ENCODE measurements around the gene CCL20. TPM values are rescaled to one million over a fixed set of nuclear protein-coding genes. Genes with fewer than 3 reads are reported as not detected.

The CCL20 gene
- total RNA-seq, 2 experiments from 2014 or later = 5.3 to 7.5 TPM

GRCh38 chr2:227853765-227854271, 40.2 kb downstream of the CCL20 start:
- H3K27ac Mint-ChIP-seq = no peak overlapping the region
- DNase-seq (no peak), ATAC-seq (no peak)
- no peaks in the 10 kb centered on the region for H3K9me3 Mint-ChIP-seq
- ChIA-PET CTCF (interaction anchor here (1.1 kb wide), 1 partner anchor 9 kb away, joined by 5 read pairs; no protein-coding TSS in a partner anchor), POLR2A (no interaction called here)
- no peak for TF ChIP-seq CTCF (IDR thresholded peaks at IDR 0.05)
- H3K27me3 Mint-ChIP-seq = no peaks in the 10 kb centered on the region
- H3K4me3 Mint-ChIP-seq = no peak overlapping the region
- H3K36me3 Mint-ChIP-seq (ENCODE audit: low read depth) = no peaks in the 10 kb centered on the region
- intact Hi-C loops (cut with micrococcal nuclease) = no loop called here
- no peaks in the 10 kb centered on the region for H3K4me1 Mint-ChIP-seq (ENCODE audit: low read depth)

GRCh38 chr2:227855440-227855839, 41.8 kb downstream of the CCL20 start:
- Mint-ChIP-seq H3K9me3 (no peaks in the 10 kb centered on the region), H3K36me3 (ENCODE audit: low read depth) (no peaks in the 10 kb centered on the region), H3K27me3 (no peaks in the 10 kb centered on the region), H3K4me1 (ENCODE audit: low read depth) (no peaks in the 10 kb centered on the region), H3K4me3 (no peak overlapping the region), H3K27ac (no peak overlapping the region)
- ChIA-PET POLR2A (no interaction called here), CTCF (no interaction called here)
- intact Hi-C loops (cut with micrococcal nuclease) = no loop called here
- TF ChIP-seq CTCF (IDR thresholded peaks at IDR 0.05) = no peak
- ATAC-seq (no peak), DNase-seq (no peak)

- Mint-ChIP-seq H3K36me3 (ENCODE audit: low read depth) (no peaks in the 10 kb centered on the region), H3K4me3 (no peak overlapping the region), H3K4me1 (ENCODE audit: low read depth) (no peaks in the 10 kb centered on the region), H3K9me3 (no peaks in the 10 kb centered on the region), H3K27me3 (no peaks in the 10 kb centered on the region), H3K27ac (no peak overlapping the region)
- no peak for DNase-seq
- TF ChIP-seq CTCF (IDR thresholded peaks at IDR 0.05) = no peak
- ATAC-seq = no peak
- ChIA-PET CTCF (interaction anchor here (1.4 kb wide), 1 partner anchor 16 kb away, joined by 3 read pairs; no protein-coding TSS in a partner anchor), POLR2A (no interaction called here)
- intact Hi-C loops (cut with micrococcal nuclease) = no loop called here
These were observed 43.1 kb downstream of the CCL20 start for GRCh38 chr2:227856697-227857096.

- Mint-ChIP-seq H3K9me3 (no peaks in the 10 kb centered on the region), H3K4me3 (no peak overlapping the region), H3K36me3 (ENCODE audit: low read depth) (no peaks in the 10 kb centered on the region), H3K27ac (no peak overlapping the region), H3K4me1 (ENCODE audit: low read depth) (no peaks in the 10 kb centered on the region), H3K27me3 (no peaks in the 10 kb centered on the region)
- POLR2A ChIA-PET = no interaction called here
- ATAC-seq (no peak), DNase-seq (no peak)
- intact Hi-C loops (cut with micrococcal nuclease) = loop anchor here (5.0 kb wide), 1 partner anchor 203 kb away; no protein-coding TSS in a partner anchor
- CTCF ChIA-PET = interaction anchor here (0.7 to 2.8 kb wide), 3 partner anchors 10 to 202 kb away, joined by 3 to 17 read pairs (median 6); no protein-coding TSS in a partner anchor
- no peak for TF ChIP-seq CTCF (IDR thresholded peaks at IDR 0.05)
These were observed 46.6 kb downstream of the CCL20 start for GRCh38 chr2:227860221-227860641.

GRCh38 chr2:227861011-227861410, 47.4 kb downstream of the CCL20 start:
- ChIA-PET CTCF (interaction anchor here (0.6 to 2.8 kb wide), 5 partner anchors 9 to 203 kb away, joined by 3 to 17 read pairs (median 3); no protein-coding TSS in a partner anchor), POLR2A (no interaction called here)
- H3K27me3 Mint-ChIP-seq = no peaks in the 10 kb centered on the region
- no peak overlapping the region for H3K4me3 Mint-ChIP-seq
- intact Hi-C loops (cut with micrococcal nuclease) = loop anchor here (5.0 kb wide), 1 partner anchor 204 kb away; no protein-coding TSS in a partner anchor
- no peaks in the 10 kb centered on the region for H3K4me1 Mint-ChIP-seq (ENCODE audit: low read depth)
- DNase-seq (no peak), ATAC-seq (no peak)
- H3K9me3 Mint-ChIP-seq = no peaks in the 10 kb centered on the region
- TF ChIP-seq CTCF (IDR thresholded peaks at IDR 0.05) = no peak
- no peak overlapping the region for H3K27ac Mint-ChIP-seq
- no peaks in the 10 kb centered on the region for H3K36me3 Mint-ChIP-seq (ENCODE audit: low read depth)

All from activated CD8-positive, alpha-beta T cell treated with anti-CD3 and anti-CD28 coated beads for 36 hours (primary cell).